GM18526 (cell line): Measurements from ENCODE around the gene UQCC5.

Source experiments
- POLR2A ChIP-seq: IDR thresholded peaks from 3 replicates; pipeline ENCODE4 v1.6.1; 2011; ENCODE audit not compliant: insufficient read length; ENCODE audit errors: extremely low read depth

The UQCC5 gene

DNA sequence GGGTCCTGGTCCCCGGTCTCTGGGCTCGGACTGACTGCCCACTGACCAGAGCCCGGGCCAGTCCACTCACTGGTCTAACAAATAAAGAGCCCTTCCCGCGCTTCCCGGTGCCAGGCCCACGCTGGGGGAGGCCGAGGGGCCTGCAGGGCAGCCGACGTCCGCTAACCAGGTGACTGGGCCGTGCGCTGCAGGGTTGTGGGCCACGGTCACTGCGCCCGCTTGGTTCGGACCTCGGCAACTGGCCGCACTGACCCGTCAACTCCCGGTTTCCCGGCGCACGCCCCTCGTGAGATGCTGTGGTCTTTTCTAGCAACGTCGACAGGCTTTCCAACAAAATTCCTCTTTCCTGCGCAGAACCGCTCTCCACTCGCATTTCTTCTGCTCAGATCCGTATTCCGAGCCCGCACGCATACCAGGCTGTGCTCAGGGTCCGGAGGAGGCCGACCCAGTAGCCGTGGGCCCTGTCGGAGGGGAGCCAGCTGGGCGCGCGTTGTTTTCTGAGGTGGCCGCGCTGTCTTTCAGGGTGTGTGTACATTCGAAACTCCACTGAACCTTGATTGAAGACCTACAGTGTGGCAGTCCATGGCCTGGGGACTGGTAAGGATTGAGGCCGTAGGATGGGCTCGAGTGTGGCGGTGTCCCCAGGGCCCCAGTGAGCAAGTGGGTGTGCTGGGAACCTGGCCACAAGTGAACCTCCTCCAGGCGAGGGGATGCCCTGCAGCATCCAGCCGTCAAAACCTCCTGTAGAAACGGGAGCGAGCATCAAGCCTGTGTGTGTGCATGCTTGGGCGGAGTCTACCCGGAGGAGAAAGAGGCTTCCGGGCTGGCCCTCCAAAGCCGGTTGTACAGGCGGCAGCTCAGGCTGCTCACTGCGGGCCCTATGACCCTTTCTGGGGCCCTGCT is 1.9 kb upstream of the UQCC5 start:
- TF ChIP-seq POLR2A, result no peak

DNA sequence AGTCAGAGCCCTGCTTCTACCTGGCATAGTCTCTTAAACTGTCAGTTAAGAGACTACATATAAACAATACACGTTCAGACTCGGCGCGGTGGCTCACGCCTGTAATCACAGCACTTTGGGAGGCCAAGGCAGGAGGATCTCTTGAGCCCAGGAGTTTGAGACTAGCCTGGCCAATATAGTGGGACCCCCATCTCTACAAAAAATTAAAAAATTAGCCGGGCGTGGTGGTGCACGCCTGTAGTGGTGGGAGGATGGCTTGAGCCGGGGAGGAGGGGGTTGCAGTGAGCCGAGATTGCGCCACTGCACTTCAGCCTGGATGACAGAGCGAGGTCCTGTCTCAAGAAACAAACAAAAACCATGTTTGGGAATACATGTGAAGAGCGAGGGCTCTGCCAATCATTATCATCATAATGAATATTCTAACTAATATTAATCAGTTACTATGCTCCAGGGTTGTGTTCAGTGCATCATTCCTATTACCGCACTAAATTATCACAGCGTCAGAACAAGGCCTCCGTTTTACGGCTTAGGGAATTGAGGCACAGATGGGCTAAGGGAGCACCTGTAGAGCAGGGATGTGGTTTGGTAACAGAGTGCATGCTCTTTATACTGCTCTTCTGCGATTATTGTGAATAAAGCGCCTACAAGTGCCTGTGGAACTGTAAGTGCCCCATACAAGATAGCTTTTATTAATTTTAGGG is 844 bp upstream of the UQCC5 start:
- no peak for TF ChIP-seq POLR2A

- no peak for TF ChIP-seq POLR2A
Observed at GRCh38 chr3:52536112-52536368, 365 bp upstream of the UQCC5 start.

DNA sequence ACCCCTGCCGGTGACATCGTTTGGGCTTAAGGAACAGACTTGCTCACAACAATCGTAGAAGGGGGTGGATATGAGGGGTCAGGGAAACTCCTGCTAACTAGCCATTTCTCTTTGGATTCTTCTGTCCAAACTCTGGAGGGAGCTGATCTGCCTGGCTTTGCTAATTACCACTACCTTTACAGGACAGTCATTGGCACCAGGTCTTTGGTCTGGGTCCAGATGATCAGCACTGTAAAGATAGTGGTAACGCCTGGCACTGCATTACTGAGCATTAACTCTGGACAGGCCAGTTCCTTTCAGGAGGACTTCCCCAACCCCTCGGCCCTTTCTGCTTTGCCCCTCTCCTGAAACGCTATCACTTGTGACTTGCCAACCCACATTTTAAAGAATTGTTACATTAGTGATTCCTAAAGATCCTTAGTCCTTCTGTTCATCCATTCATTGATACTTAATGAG is 788 bp downstream of the UQCC5 start:
- no peak for TF ChIP-seq POLR2A

- no peak for TF ChIP-seq POLR2A
Observed at GRCh38 chr3:52537726-52538421, 1.5 kb downstream of the UQCC5 start.

DNA sequence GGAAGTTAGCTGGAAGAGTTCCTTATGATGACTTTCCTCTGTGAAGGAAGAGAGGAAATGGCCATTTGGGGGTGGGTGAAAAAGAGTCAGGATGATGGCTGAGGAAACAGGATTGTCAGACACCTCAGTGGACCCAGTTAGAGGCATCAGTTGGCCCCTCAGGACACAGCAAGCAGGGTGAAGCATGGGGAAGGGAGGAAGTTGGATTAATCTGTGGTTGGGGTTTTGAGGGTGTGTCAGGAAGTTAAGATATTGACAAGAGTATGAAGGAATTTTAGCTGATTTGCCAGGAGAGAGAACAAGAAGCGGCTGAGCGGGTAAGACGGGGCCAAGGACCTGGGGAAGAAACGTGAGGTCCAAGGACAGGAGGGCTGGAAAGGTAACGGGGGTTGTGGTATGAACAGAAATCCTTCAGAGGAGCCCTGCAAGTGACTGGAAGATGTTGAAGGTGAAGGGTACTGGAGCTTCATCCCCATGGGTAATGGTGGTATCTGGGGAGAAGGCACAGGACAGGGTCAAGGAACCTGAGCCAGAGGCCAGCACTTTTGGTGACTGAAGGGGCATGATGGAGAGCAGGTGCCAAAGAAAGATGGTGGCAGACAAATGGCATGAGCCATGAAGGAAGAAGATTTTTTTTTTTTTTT is 2.7 kb downstream of the UQCC5 start:
- no peak for TF ChIP-seq POLR2A

GRCh38 chr3:52541050-52541449 is 4.6 kb downstream of the UQCC5 start:
- no peak for TF ChIP-seq POLR2A

DNA sequence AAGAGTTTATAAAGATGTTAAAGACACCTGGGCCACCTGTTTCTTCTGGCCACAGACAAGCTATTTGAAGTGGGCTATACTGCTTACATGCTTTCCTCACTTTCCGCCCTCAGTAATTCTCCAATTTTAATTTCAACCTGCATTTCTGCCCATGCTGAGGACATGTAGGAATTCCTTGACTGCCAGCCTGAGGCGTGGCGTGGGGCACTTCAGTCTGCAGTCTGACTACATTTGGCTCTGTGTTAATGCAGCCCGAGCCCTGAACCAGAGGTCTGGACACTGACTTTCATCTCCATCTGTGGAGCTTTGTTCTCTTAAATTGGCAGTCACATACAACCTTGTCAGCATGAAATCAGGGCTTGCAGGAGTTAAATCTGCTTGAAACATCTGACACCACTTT is 8.5 kb downstream of the UQCC5 start:
- no peak for TF ChIP-seq POLR2A

DNA sequence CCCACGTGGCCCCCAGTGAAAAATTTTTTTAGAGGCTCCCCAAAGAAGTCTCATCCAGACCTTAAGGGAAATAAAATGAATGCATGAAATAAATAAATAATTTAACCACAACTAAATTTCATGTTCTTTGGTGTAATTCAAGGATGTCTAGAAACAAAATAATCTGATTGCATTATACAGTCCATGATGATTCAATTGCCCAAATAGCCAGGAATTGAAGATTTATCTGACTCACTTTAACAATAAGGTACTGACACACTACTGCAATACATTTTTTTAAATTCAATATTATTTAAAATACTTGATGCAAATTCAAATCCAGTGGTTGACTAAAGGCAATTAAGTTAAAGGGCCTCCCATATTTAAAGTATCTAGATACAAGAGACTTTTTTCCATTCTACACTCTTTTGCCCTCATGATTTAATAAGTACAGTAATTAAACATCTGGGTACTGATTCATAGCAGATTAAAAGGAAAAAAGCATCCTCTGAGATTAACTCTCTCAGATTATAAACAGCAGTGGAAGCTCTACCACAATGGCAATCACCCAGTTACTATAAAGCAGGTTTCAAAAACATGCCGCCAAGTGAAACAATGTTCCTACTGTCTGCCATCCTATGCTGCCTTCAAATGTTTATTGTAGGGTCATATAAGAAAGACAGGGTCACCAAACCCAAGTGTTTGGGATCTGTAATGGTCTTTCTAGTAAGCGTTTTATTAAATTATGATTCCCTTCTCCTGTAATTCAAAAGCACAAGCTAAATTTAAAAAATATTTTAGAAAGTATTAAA is 9.9 kb downstream of the UQCC5 start:
- TF ChIP-seq POLR2A, result no peak

DNA sequence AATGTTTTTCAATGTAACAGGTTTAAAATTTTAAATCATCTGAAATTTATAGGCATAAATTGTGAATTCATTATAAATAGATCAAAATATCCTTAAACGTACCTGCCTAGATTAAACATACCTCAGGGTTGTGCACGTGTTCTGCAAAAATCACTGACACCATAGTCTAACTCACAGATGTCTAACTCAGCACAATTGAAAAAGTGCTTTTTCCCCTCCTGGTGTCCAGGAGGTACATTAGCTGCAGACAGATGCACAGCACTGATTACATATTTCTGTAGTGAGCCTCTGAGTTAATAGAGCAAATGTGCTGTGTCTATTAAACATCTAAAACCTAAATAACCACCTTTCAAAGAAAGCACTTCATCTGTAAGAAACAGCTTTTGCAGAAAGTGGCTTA is 10.7 kb downstream of the UQCC5 start:
- TF ChIP-seq POLR2A, result no peak

DNA sequence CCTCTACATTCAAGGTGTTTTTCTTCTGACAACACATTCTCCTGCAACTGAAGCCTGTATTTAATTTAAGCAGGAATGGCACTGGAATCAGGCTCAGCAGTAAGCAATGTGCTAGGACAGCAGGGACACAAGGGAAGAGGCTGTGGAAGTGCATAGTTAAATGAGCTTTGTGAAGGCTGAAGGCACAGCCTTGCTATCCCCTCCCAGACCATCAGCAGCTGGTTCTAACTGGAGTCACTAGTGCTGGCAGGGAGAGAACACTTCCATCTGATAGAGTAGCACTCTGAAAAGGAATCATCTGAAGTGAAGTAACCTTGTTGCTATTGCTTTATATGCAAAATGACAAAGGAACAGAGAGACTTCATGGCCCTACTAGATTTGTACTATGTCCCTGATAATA is 14.7 kb downstream of the UQCC5 start:
- no peak for TF ChIP-seq POLR2A

DNA sequence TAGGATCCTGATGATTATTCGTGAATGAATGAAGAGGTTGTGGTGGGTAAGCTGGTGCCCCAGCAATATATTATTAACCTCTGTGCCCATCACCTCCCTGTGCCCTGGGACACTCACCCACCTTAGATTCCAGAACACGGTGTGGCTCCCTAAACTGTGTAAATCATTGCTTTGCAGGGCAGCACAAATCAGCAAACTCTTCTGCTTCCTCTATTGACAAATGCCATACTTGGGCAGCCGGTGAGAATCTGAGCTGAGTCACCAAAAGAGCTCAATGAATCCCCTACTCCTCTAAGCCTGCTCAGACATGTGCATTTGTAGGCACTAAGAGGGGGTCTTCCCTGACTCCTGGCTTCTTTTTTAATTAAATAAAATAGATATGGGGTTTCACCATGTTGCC is 15.7 kb downstream of the UQCC5 start:
- no peak for TF ChIP-seq POLR2A

DNA sequence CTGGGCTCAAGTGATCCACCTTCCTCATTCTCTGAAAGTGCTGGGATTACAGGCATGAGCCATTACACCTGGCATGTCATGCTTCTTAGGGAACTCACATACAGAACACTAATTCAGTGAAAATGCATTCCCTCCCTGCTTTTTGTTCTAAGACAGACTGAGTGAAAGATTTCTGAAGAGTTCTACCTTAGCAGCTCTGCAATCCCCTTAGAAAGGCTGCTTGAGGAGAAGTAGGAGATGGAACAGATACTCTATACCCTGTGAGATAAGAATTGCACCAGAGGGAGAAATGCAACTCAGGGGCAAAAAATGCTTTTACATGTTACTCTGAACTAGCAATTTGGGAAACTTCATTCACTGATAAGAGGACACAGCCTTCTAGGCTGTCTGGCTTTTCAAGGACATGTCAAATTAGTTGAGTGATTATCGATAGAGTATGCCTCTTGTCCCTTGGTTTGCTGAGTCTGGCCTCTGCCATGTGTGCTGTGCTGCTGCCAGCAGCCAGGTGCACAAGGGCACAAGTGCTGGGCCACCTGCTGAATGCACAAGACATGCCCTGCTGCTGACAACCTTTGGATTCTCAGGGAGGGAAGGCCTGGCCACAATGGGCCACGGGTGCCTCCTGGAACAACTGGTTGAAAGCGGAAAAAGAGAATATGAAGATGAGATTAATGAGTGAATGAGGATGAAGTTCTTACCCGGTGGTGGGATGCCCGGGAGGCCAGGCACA is 17.8 kb downstream of the UQCC5 start:
- no peak for TF ChIP-seq POLR2A

DNA sequence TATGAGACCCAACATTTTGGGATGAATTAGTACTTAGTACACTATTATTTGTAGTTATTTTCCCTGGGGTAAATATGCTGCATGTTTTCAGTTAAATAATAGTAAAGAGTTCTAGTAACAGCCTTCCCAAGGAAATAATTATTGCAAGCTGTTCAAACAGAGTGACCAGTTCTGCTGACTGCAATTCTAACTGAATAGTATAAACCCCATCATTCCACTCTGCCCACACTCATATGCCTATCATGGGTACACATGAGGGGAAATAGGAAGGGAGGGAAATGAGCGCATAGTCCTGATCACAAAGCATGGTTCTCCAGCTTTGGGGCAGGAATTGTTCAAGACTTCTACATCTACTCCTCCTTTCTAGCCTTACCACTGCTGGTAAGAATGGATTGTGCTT is 18.7 kb downstream of the UQCC5 start:
- TF ChIP-seq POLR2A, result no peak
